ENCODE results near the gene HPCAL4. TPM values are rescaled to one million over a fixed set of nuclear protein-coding genes. Genes with fewer than 3 reads are reported as not detected.

Gene HPCAL4
- total RNA-seq, result not detected in 2 replicates

GRCh38 chr1:39691383-39692151 lies at the start of gene HPCAL4:
Gene HPCAL4 (minus strand): TSS chr1:39691433. CDS start chr1:39684603, 6,830 bp downstream.

DNA sequence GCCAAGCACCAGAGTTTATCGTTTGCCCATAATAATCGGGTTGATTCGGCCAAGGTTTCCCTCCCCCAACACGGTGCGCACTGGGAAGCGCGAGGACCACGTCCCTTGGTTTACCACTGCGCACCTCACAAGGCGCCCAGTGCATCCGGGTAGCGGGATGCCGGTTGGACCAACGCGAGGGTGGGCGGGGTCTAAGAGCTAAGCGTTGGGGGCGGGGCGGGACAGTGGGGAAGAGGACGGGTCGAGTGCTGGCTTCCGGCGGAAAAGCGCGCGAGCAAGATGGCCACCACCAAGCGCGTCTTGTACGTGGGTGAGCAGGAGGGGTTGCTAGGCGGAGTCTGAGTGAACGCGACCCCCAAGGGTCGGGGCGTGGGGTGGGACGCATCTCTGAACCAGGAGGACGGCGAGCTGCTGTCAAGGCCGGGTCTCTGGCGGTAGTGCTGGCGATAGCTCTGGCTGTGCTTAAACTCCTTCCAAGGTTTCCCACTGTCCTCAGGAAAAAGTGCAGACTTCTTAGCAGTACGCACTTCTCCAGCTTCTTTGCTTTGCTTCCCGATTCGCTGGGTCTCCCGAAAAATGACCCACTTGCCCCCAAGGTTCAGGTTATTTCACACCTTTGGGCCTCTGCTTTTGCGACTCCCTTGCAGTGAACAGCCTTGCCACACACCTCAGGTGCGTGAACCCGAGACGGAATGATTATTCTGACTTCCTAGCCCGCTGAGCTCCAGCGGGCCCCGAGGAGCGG lies 47.6 kb upstream of the HPCAL4 start, which contains the start of gene PPIE:
TSS of gene PPIE (plus strand) at position 261 of the 745 bp plus-strand sequence. CDS start at position 280, 19 bp downstream.

DNA sequence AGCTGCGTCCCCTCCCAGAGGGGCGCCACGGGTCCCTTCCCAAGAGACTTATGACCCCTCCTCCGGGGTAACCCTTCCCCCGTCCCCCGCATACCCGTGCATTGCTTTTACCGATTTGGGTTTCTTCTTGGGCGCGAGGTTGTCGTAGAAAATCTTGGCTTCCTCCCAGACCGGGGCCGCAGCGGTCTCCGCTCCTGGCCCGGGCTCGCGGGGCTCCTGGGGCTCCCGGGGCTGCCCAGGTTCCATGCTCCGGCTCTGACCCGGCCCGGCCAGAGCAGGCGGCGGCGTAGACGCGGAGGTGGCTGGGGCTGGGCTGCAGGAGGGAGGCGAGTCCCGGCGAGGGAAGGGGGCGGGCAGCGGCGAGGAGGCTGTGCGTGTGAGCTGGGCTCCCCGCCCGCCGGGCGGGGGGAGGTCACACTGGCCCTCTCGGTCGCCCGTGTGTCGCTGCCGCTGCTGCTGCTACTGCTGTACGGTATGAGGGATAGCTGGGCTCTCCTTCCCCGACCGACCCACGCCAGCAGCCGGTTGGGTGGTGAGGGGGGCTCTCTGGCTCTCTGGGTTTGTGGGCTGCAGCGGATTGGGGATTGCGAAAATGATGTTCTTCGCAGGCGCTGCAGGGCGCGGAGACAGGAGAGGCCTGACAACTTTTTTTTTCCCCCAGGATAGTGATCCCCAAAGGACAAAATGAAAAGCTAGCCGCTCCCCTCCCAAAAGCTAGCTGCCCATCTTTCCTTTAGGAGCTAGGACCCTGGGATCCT lies 19.3 kb downstream of the HPCAL4 start, which contains the start of gene NT5C1A:
TSS of gene NT5C1A (minus strand) at position 315 of the 758 bp plus-strand sequence. CDS start at position 246, 69 bp downstream.

DNA sequence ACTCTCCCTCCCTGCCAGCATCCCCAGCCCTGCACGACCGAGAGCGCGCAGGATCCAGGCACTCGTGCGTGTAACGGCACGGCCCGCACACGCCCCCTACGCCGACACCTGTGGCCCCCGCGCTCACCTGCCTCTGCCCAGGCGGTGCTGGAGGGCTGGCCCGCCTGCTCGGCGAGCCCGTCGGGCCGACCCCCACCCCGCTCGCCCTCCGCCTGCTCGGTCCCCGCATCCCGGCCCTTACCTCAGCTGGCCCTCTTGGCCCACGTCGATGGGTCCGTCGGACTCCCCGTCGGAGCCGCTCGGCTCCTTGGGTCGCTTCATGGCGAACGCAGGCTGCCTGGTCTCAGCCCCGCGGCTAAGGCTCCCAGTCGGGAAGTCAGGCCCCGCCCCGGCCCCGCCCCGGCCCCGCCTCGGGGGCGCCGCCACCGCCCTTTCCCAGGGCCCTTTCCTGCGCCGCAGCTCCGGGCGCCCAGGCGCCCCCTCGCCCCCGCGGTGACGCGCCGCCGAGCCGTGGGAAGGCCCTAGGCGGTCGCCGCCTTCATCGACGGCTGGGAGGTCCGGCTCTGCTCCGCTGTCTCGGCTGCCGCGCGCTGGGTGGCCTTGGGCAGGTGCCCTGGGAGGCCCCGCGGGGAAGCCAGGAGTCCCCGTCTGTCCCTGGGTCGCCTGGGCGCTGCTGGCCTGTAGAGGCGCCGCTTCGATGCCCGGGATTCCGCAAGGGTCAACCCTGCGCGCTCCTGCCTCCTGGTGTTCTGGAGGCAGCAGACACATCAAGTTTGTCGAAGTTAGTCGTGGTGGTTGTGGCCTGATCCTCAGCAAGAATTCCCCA lies 51.7 kb downstream of the HPCAL4 start, which contains the start of gene HEYL:
TSS of gene HEYL (minus strand) at position 339 of the 826 bp plus-strand sequence. CDS start at position 321, 18 bp downstream.

Other genes starting within 250 kb of the HPCAL4 start
- gene BMP8A, start 199.8 kb downstream of the HPCAL4 start, total RNA-seq, result 0.30 and 0.32 TPM in 2 replicates
- 200 and 376 TPM in 2 replicates for gene PABPC4, start 114.6 kb downstream of the HPCAL4 start, total RNA-seq
- gene HEYL, start 51.8 kb downstream of the HPCAL4 start, total RNA-seq, result under 0.01 TPM in 1 of 2 replicates, not detected in the other
- not detected in 2 replicates for gene NT5C1A, start 19.3 kb downstream of the HPCAL4 start, total RNA-seq
- gene PPIE, start 47.4 kb upstream of the HPCAL4 start, total RNA-seq, result 31.0 and 36.8 TPM in 2 replicates
- gene OXCT2, start 79.9 kb upstream of the HPCAL4 start, total RNA-seq, result 0.30 and 1.2 TPM in 2 replicates
- not detected in 2 replicates for gene BMP8B, start 97.4 kb upstream of the HPCAL4 start, total RNA-seq
- gene TRIT1, start 192.1 kb upstream of the HPCAL4 start, total RNA-seq, result 27.3 and 40.2 TPM in 2 replicates
- 1.3 and 2.1 TPM in 2 replicates for gene MYCL, start 210.5 kb upstream of the HPCAL4 start, total RNA-seq